Ecto neural progenitor cell (in vitro differentiated cells): ENCODE results near the gene MDFI.

Source experiments
- DNase-seq: peaks from one replicate; pipeline ENCODE4 v3.0.0-alpha.2; 2018; ENCODE audit warnings: low spot score

Gene MDFI, protein sequence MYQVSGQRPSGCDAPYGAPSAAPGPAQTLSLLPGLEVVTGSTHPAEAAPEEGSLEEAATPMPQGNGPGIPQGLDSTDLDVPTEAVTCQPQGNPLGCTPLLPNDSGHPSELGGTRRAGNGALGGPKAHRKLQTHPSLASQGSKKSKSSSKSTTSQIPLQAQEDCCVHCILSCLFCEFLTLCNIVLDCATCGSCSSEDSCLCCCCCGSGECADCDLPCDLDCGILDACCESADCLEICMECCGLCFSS

DNA sequence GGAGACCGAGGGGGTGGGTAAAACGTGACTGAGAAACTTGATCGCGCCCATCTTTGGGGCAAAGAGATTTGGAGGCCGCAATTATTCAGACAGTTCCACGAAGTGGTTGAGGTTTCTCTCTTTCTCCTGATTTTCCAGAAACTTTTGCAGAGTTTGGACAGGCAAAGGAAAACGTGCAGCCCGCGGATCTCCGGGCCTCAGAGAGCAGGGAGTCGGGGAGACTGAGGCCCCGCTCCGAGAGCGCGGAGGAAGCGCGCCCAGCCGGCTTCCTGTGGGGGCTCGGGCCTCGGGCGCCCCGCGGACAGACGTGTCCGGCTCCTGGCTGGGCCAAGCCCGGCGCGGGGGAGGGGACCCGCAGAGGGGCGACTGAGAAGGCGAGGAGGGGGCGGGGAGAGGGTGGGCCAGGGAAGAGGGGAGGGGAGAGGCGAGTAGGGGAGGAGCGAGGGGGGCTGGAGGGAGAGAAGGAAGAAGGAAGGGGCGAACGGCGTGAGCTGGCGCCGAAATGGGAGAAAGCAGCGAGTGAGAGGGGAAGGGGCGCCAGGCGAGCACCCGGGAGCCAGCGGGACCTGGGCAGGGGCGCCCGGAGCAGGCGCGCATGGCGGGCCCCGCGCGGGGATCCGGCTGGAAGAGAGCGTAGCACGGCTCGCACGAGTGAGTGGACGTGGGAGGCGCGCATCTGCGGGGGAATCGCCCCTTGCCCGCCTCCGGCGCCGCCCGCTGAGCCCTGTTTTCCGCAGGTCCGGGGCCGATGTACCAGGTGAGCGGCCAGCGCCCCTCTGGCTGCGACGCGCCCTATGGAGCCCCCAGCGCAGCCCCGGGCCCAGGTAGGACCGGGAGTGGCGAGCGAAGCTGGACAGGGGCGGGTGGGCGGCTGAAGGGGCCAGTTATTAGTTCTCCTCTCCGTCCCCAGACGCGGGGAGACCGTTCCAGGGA lies at the start of gene MDFI:
TSS of gene MDFI (plus strand) at position 467 of the 933 bp plus-strand sequence. CDS start at position 749, 282 bp downstream.
- DNase-seq, result peak; percentile 77

DNA sequence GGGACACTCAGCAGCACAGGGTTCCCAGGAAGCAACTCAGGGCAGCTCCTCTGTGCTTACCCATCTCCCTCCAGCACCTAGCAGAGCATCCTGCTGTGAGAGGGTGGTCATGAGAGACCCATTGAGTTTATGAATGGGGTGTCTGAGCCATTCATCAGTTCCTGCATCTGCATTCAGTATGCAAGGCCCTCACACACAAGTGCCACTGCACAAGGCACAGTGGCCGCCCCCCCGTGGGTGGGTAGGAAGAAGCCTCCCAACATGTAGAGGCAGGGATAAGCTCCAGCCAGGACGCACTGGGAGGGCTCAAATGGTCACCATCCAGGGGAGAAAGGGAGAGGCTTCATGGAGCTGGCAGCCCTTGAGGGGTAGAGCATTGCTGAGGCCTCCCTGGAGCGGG lies 49.0 kb upstream of the MDFI start:
- no peak for DNase-seq

DNA sequence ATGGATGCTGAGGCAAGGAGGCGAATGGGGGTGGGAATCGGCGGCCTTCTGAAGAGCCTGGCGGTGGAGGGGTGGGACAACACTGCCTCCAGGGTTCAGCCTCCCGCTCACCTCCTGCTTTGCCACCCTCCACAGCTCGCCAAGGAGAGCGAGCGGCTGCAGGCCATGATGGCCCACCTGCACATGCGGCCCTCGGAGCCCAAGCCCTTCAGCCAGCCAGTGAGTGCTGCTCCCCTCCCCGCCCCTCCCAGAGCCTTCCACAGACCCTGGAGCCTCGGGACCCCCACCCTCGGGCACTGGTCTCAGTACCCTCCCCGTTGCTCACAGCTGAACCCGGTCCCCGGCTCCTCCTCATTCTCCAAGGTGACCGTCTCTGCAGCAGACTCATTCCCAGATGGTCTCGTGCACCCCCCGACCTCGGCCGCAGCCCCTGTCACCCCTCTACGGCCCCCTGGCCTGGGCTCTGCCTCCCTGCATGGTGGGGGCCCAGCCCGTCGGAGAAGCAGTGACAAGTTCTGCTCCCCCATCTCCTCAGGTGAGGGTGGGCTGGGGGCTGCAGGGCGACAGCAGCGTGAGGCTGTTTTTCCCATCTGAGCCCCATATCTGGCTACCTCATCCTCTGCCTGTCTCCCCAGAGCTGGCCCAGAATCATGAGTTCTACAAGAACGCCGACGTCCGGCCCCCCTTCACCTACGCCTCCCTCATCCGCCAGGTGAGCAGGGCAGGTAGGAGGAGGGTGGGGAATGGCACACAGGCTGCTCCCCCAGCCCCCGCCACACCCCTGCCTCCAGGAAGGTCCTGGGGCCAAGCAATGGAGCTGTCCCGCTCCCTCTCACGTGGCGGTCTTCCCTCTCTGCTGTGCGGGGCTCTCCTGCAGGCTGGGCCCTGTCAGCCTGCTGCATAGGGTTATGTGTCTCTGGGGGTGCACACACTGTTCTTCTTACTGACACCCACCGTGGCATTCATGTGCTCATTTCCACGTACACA lies 48.3 kb upstream of the MDFI start:
- DNase-seq, result no peak

- no peak for DNase-seq
Measured at GRCh38 chr6:41591122-41591521, 47.1 kb upstream of the MDFI start.

GRCh38 chr6:41591859-41592502 lies 46.3 kb upstream of the MDFI start:
- peak; percentile 88 for DNase-seq

- DNase-seq, result no peak
Measured at GRCh38 chr6:41593406-41593805, 44.9 kb upstream of the MDFI start.

DNA sequence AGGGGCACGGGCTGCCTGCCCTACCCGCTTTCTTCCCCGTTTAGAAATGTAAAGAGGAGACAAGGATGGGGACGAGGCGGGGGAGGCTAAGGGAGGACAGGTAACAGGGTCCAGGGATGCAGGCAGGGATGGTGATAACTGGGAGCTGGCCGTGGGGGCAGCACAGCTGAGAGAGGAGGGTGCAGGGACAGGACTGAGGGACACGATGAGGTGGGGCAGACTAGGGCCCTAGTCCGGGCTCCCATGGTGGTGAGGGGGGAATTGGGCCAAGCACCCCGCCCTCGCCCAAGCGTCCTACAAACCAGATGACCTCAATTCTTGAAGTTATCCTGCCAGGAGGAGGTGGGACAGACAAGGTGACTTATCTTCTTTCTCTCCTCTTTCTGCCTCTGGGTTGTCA lies 44.4 kb upstream of the MDFI start:
- no peak for DNase-seq

DNA sequence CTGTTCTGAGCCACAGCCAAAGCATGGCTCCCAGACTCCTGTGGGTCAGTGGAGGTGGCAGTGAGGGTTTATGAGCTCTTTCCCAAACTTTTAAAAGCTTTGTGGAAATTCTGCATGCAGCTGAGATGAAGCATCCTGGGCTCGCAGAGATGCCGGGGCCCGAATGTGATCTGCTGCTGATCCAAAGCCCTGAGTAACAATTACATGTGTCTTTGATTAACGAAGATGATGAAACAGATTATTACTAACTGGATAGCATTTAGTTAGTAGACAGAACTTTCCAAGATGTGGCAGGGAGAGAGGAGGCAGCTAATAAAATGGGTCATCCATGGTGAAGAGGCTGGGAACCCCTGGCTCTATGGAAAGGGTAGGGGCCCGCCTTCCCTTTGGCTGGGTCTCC lies 43.9 kb upstream of the MDFI start:
- no peak for DNase-seq

DNA sequence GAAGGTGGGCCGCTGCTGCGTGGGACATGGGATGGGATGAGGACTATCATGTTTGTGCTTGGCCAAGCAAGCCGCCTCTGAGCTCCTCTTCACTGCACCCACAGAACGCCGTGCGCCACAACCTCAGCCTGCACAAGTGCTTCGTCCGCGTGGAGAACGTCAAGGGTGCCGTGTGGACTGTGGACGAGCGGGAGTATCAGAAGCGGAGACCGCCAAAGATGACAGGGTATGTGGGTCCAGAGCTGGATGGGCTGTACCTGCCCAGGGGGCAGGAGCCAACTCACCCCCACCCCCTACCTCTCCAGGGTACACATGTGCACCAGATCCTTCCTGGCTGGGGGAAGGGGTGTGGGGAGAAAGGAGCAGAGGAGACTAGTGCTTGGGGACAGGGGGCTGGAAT lies 43.5 kb upstream of the MDFI start:
- DNase-seq, result no peak

- no peak for DNase-seq
Measured at GRCh38 chr6:41595166-41595565, 43.1 kb upstream of the MDFI start.

DNA sequence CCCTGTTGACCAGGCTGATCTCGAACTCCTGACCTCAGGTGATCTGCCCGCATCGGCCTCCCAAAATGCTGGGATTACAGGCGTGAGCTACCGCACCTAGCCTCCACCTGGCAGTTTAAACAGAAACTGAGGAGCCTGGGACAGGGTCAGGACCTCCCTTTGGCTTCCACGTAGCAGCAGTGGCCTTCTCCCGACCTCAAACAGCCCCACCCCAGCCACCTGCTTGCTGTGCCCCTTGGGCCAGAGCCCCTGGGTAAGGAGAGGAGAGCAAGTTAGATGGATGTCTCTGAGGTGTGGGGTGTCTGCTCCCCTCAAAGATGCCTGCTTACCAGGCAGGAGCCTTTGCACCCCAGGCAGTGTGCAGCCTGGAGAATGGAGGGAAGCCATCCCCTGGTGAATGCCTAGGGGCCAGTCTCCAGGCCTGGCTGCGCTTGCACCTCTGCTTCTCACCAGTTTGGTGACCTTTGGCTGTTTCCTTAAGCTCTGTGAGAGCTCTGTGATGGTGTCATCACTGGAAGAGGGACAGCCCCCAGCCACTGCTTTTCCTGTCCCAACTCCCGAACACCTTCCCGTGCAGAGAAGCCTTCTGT lies 42.1 kb upstream of the MDFI start:
- no peak for DNase-seq

GRCh38 chr6:41596807-41597206 lies 41.5 kb upstream of the MDFI start:
- DNase-seq, result no peak

DNA sequence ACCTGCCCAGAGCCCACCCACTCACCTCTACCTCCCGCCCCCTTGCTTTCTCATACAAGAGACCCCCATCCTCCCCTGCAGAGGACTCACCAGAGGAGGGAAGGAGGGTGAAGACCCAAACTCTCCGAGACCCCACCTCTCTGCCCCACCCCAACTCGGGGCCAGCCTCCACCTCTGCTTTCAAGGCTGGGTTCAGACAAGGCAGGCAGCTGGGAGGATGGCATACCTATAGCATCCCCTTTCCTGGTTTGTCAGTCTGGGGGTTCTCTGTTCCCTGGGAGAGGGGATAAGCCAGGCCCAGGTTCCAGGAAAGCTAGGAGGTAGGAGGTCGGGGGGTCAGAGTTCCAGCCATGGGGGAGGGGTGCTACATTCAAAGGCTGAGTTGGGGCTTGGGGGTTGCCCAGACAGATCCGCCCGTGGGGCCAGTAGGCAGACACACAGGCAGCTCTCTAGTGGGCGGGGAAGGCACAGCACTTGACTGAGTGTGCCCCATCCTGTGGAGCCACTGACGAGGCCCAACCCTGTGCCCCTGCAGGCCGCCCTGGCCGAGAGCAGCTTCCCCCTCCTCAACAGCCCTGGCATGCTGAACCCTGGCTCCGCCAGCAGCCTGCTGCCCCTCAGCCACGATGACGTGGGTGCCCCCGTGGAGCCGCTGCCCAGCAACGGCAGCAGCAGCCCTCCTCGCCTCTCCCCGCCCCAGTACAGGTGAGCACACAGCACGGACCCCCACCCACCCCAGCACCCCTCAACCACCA lies 40.8 kb upstream of the MDFI start:
- DNase-seq, result no peak

DNA sequence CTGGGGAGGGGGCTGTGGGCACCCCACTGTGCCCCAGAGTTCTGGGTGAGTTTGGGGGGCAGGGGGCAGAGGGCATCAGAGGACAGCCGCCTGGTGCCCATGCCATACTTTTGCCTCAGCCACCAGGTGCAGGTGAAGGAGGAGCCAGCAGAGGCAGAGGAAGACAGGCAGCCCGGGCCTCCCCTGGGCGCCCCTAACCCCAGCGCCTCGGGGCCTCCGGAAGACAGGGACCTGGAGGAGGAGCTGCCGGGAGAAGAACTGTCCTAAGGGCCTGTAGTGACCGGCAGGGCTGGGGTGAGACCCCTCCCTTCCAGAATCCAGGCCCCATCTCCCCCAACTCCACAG lies 39.6 kb upstream of the MDFI start:
- no peak for DNase-seq

DNA sequence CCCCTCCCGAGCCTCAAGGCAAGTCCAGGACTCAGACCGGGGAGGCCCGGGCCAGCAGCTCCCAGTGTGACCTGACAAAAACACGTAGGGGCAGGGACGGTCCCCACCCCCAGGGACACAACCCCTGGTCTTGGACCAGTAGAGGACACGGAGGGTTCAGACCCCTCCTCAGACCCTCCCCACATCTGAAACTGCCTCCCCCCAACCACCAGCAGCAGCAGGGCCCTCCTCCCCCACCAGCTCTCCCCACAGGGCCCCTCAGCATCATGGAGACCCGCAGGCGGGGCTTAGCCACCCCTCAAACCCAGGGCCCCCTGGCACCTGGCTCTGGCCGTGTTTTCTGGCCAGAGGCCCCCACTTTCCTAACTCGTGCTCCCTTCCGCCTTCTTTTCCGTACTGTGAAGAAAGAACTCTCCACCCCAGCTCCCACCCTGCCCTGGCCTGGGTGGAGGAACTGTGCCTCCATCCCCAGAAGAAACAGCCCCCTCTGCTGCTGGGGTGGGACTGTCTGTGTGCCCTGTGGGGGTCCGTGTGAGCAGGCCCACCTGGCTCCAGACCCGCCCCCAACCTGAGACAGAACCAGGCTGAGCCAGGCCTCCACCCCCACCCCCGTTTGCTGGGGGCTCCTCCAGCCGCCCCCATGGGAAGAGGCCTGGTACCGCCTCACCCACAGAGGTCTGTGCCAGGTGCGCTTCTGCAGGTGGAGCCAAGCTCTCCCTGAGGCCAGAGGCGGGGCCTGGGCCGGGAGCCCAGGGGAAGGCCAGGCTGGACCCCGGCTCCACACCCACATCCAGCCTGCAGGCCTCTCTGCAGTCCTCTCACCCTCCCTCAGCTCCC lies 39.0 kb upstream of the MDFI start:
- no peak for DNase-seq

- no peak for DNase-seq
Measured at GRCh38 chr6:41599852-41600445, 38.3 kb upstream of the MDFI start.

GRCh38 chr6:41600499-41601247 lies 37.6 kb upstream of the MDFI start:
- DNase-seq, result no peak

DNA sequence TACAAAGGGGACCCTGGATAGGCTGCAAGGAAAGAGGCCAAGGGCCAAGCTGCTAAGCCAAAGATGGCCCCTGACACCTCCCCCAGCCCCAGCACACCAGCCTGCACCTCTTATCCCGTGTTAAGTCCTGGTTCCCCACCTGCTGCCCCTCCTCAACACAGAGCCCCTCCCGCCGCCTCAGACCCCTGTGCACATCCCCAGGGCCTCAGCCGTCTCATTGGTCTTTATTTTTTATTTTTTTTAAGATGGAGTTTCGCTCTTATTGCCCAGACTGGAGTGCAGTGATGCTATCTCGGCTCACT lies 37.1 kb upstream of the MDFI start:
- DNase-seq, result no peak

DNA sequence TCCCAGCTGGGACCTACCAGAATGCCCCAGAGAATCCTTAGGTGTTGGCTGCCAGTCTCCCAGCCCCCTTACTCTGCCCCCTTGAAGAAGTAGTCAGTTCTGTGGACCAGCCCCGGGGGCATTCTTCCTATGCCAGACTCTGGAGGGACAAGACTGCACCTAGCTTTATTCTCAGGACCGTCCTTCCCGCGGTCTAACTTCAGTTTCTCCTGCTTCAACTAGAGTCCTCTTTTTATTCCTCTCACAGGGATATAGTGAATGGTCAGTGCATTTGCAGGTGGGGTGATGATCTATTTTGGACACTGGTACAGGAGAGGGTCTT lies 35.9 kb upstream of the MDFI start:
- DNase-seq, result no peak
